Mesothelial cell of epicardium (in vitro differentiated cells): Measurements from ENCODE around the gene TSHR. TPM values are rescaled to one million over a fixed set of nuclear protein-coding genes. Genes with fewer than 3 reads are reported as not detected.

ENCODE experiments used
- DNase-seq, 2 experiments: peaks; one replicate each; pipeline ENCODE4 v3.0.0; 2021; ENCODE audit warnings: low spot score in 2 of 2; ENCODE audit not compliant: unreplicated experiment in 2 of 2
- H3K27ac Mint-ChIP-seq: 2 replicates; pipeline ENCODE4 v1.8.0; 2021; ENCODE audit warnings: mixed read lengths
- H3K27me3 Mint-ChIP-seq: 2 replicates; pipeline ENCODE4 v1.8.0; 2021; ENCODE audit warnings: low read depth, mixed read lengths
- H3K36me3 Mint-ChIP-seq: 2 replicates; pipeline ENCODE4 v1.8.0; 2021; ENCODE audit warnings: mixed read lengths
- H3K4me1 Mint-ChIP-seq: 2 replicates; pipeline ENCODE4 v1.8.0; 2021; ENCODE audit warnings: mixed read lengths
- H3K4me3 Mint-ChIP-seq: 2 replicates; pipeline ENCODE4 v1.8.0; 2021; ENCODE audit warnings: mild to moderate bottlenecking, moderate library complexity, mixed read lengths
- H3K9me3 Mint-ChIP-seq: 2 replicates; pipeline ENCODE4 v1.8.0; 2021; ENCODE audit warnings: mixed read lengths
- total RNA-seq: library from RNA; stranded (reverse); gene quantifications from 3 replicates; pipeline ENCODE4 v1.2.1, GENCODE V29; 2021
- TF ChIP-seq, protein P1 (sequence below): fragments of 200-600 bp; sonication (generic); IDR thresholded peaks from one replicate; pipeline ENCODE4 v1.5.0; 2021; ENCODE audit warnings: antibody characterized with exemption; ENCODE audit not compliant: unreplicated experiment

The TSHR gene
- total RNA-seq, 1 donor from 2014 or later: not detected

DNA sequence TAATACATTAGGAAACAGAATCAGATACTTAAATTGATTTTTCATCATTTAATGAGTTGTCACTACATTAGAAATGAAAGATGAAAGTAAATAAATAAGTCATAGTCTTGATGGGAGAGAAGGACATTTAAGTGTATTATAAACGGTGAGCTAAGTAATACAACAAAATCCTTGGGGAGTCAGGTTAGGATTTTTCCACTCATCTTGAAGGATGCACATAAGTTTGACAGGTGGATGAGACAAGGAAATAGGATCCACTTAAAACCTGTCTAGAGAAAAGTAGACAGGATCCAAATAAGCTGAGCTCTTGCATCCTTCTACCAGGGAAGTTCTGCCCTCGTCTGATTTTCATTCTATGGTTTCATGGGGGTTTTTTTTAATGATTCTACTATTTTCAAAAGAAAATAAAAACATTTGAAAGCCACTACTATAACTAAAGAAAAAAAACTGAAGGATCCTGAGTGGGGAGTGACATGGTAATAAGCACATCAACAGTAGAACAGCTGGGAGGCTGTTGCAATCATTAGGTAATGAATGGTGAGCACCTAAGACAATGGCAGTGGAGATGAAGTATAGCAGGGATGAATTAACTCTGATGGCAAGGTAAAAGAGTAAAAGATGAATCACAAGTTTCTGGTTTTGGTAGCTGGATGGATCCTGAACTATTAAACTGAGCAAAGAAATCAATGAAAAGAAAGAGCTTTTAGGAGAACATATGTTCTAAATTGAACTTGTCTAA is 30.9 kb upstream of the TSHR start:
- no peaks in the 10 kb centered on the region for H3K4me1 Mint-ChIP-seq
- peaks cover 6% of the 10 kb centered on the region for H3K36me3 Mint-ChIP-seq
- TF ChIP-seq, protein P1, sequence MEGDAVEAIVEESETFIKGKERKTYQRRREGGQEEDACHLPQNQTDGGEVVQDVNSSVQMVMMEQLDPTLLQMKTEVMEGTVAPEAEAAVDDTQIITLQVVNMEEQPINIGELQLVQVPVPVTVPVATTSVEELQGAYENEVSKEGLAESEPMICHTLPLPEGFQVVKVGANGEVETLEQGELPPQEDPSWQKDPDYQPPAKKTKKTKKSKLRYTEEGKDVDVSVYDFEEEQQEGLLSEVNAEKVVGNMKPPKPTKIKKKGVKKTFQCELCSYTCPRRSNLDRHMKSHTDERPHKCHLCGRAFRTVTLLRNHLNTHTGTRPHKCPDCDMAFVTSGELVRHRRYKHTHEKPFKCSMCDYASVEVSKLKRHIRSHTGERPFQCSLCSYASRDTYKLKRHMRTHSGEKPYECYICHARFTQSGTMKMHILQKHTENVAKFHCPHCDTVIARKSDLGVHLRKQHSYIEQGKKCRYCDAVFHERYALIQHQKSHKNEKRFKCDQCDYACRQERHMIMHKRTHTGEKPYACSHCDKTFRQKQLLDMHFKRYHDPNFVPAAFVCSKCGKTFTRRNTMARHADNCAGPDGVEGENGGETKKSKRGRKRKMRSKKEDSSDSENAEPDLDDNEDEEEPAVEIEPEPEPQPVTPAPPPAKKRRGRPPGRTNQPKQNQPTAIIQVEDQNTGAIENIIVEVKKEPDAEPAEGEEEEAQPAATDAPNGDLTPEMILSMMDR: no peak
- no peak for DNase-seq
- H3K27me3 Mint-ChIP-seq: no peaks in the 10 kb centered on the region
- peaks cover 13% of the 10 kb centered on the region for H3K9me3 Mint-ChIP-seq
- H3K4me3 Mint-ChIP-seq: no peak overlapping the region
- no peak overlapping the region for H3K27ac Mint-ChIP-seq

DNA sequence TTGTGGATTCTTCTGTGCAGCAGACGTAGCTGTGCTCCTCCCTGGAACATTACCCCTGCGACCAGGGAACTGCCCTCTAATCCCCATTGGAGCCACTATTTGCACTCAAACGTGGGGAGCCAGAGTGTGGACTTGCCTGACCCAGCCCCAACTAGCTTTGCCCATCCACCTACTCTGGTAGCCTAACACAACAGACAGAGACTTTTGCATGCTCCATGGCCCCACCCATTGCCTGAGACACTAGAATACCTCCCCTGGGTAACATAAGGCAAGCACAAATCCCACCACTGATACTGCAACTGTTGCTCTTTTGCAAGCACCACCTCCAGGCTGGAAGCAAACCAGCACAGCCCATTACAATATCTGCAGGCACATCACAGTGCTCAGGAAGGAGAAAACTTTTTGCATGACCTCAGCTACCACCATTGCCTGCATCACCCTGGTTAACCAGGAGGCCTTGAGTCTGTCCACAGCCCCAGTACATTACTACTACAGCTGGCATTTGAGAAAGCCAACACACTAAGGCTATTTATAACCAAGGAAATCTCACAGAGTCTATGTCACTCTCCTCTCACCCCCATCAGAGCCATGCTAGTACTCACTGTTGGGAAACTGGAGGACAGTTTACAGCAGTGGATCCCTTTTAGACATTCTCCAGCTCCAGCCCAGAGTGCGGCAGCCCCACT is 28.9 kb upstream of the TSHR start:
- no peak overlapping the region for H3K4me3 Mint-ChIP-seq
- peaks cover 14% of the 10 kb centered on the region for H3K9me3 Mint-ChIP-seq
- TF ChIP-seq, protein P1: no peak
- no peak for DNase-seq
- H3K27me3 Mint-ChIP-seq: no peaks in the 10 kb centered on the region
- no peaks in the 10 kb centered on the region for H3K4me1 Mint-ChIP-seq
- H3K27ac Mint-ChIP-seq: no peak overlapping the region
- peaks cover 6% of the 10 kb centered on the region for H3K36me3 Mint-ChIP-seq

DNA sequence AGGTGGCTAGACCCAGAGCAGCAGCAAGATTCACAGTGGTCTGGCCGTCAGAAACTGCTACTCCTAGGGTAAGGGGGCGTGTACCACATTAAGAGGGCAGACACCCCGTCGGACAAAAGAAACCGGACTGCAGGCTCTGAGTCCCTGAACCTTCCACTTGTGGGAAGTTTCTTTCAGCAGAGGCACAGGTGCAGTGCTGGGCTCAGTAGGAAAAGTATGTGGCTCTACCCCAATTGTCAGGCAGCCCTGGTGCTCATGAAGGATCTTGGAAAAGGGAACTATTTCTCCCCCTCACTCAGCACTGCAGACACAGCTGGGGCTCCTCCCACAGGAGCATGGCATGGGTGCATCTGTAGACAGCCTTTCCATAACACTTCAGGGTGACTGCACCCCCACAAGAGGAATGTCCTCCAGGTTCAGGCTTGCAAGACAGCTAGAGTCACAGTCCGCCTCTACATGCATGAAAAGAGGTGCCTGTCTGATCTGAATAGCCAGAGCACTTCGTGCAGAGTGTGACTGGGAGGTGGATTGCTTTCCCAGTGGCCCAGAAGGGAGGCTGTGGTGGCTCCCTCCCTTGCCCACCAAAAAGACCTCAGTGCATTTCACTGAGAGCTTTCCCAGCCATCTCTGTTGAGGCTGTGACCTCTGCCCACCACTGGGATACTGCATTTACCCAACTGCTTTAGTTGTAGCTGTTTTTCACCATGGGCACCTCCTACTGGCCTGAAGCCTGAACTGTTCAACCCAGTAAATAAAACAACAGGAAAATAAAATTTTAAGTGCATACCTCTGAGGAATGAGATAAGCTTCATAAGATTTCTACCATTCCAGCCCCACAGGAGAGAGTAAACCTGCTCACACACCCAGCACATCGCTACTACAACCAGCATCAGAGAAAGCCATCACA is 28.1 kb upstream of the TSHR start:
- Mint-ChIP-seq H3K9me3 (peaks cover 14% of the 10 kb centered on the region), H3K36me3 (peaks cover 6% of the 10 kb centered on the region), H3K4me1 (no peaks in the 10 kb centered on the region), H3K27me3 (no peaks in the 10 kb centered on the region), H3K27ac (no peak overlapping the region), H3K4me3 (no peak overlapping the region)
- TF ChIP-seq, protein P1: no peak
- no peak for DNase-seq

DNA sequence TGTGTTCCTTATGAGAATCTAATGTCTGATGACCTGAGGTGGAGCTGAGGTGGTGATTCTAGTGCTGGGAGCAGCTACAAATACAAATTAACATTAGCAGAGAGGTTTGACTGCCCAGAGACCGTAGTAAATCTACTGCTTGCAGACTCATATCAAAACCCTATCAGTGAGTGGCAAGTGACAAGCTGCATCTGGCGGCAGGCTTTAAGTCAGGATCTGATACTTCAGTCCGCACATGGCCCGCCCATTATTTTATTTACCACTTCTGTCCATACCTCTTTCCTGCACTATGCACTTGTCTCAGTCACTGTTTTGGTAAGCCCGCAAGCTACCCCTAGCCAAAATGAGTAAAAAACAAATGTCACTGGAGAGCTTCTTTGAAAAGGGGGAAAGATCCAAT is 25.3 kb upstream of the TSHR start:
- Mint-ChIP-seq H3K27me3 (no peaks in the 10 kb centered on the region), H3K4me3 (no peak overlapping the region), H3K36me3 (peaks cover 6% of the 10 kb centered on the region), H3K27ac (no peak overlapping the region), H3K4me1 (no peaks in the 10 kb centered on the region), H3K9me3 (peaks cover 14% of the 10 kb centered on the region)
- no peak for DNase-seq
- TF ChIP-seq, protein P1: no peak

DNA sequence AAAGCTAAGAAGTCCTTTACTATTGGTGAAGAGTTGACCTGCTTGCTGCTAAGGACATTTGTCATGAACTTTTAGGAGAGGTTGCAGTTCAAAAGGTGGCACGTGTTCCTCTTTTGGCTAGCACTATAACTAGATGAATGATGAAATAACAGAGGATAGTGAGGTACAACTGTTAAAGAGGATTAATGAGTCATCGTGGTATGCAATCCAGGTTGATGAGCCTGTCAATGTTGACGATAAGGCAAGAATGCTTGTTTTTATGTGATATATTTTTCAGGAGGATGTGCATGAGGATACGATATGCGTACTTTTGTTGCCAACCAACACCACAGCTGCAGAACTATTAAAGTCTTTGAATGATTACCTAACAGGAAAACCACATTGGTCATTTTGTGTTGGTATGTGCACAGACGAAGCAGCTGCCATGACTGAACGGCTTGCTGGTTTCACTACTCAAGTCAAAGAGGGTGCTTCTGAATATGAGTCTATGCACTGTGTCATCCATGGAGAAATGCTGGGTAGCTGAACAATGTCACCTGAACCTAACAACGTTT is 24.5 kb upstream of the TSHR start:
- Mint-ChIP-seq H3K27ac (no peak overlapping the region), H3K36me3 (peaks cover 6% of the 10 kb centered on the region), H3K9me3 (peaks cover 14% of the 10 kb centered on the region), H3K4me3 (no peak overlapping the region), H3K4me1 (no peaks in the 10 kb centered on the region), H3K27me3 (no peaks in the 10 kb centered on the region)
- no peak for DNase-seq
- TF ChIP-seq, protein P1: no peak
